Stimulated activated CD4-positive, alpha-beta T cell treated with anti-CD3 and anti-CD28 coated beads, Interleukin-2, amount 100 ng/mL, for 48 hours (primary cell): ENCODE measurements around the gene IRX3.

Experiments used
- DNase-seq, 2 donors: peaks; one replicate each; pipeline ENCODE4 v3.0.0-alpha.2; 2020

The IRX3 gene

DNA sequence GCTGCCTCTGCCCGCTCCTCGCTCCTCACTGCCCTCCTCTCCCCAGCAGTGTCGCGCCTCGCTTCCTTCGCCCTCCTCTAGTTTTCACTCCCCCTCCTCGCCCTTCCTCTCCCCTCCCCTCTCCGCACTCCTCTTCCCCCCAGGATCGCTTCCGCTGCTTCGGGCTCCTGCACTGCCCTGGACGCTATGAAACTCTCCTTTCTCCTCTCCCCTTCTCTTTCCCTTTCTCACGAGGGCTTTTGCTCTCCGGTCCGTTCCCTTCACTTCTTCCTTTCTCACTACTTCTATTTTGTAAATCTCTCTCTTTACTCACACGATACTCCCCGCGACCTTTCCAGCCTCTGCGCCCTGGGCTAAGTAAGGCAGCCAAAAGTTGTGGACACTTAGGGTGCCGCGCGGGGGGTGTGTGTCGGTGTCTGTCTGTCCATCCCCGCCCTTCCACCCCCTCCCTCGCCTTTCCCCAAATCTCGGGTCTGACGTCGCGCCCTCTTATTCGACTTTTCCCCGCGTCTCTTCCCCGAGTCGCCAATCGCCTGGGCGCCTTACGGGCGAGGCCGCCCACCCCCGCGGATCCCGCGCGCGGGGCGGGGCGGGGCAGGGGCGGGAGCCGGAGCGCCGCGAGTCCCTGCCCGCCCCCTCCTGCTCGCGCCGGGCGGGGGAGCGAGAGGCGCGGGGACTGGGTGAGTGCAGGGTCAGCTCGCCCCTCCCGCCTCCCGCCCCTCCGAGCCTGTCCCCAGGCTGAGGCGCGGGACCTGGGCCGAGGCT is at the start of gene IRX3:
IRX3 (minus strand) TSS at position 422 of the 765 bp plus-strand sequence. CDS start 737 bp downstream, outside the sequence.
- no peak for DNase-seq

DNA sequence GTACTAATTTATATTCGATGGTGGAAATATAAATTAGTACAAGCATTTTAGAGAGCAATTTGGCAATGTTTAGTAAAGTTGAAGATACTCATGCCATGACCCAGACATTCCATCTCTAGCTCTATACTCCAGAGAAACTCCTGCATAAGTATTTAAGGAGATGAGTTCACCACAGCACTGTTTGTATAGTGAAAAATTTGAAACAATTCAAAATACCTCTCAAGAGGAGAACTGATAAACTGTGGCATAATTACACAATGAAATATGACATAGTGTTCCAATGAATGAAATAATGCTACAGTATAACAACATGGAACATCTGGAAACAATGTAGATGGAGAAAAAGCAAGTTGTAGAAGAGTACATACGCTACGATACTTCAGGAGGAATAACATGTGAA is 48.6 kb upstream of the IRX3 start:
- DNase-seq: no peak

DNA sequence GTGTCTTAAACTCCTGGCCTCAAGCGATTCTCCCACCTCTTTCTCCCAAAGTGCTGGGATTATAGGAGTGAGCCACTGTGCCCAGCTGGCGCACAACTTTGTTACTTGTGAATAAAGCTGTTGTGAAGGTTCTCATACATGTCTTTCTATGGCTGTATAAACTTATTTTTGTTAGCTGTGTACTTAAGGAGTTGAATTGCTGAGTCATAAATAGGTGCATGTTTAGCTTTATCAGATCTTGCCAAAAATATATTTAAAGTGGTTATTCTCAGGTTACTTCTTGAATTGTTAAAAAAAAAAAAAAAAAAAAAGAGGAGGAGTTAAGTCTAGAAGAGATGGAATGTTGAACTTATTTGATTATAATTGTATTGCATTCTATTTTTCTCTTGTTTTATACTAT is 47.6 kb upstream of the IRX3 start:
- no peak for DNase-seq

GRCh38 chr16:54331241-54332002 is 44.8 kb upstream of the IRX3 start:
- DNase-seq: no peak

- no peak for DNase-seq
Observed at GRCh38 chr16:54327609-54328008, 41.0 kb upstream of the IRX3 start.

DNA sequence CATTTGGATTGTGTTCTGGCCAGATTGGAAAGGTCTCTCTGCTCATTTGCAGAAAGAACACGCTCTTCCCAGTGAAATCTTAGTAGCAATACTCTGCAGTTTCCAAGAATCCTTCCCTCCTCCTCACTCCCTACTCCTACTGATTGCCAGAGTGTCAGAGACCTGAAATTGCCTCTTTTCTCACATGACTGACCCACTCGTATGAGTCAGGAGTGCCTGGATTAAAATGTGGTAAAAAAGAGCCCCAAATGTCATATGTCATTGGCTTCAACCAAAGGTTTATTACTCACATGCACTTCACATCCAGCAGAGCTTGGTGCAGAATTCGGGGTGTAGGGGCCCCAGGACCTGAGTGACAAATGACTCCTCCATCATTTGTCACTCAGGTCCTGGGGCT is 39.7 kb upstream of the IRX3 start:
- DNase-seq: no peak

DNA sequence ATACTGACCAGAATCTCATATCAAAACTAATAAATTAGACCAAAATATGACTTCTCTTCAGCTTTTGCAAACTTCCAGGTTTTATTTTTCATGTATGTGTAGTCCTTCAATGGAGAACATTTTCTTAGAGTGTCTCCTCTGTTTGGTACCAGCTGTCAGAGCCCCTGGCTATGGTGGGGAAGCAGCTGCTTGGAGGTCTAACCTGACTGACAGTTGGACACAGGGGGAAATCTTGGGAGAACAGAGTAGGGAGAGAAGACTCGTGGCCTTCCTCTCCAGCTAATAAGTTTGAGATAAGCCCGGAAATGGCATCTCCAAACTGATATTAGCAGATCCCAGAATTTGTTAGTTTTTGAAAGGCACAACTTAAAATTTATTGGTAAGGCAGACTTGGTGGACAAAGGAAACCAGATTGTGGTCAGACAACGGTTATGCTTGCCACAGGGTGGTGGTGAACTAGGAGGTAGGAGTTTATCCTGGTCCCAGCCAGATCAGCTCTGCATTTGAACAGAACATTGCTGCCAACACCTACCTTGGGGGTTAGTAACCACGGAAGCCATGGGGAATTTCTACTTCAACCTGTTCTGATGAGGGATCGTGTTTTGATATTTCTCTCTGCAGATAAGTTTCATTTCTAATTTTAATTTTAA is 39.2 kb upstream of the IRX3 start:
- no peak for DNase-seq

GRCh38 chr16:54324716-54325115 is 38.1 kb upstream of the IRX3 start:
- DNase-seq: no peak

DNA sequence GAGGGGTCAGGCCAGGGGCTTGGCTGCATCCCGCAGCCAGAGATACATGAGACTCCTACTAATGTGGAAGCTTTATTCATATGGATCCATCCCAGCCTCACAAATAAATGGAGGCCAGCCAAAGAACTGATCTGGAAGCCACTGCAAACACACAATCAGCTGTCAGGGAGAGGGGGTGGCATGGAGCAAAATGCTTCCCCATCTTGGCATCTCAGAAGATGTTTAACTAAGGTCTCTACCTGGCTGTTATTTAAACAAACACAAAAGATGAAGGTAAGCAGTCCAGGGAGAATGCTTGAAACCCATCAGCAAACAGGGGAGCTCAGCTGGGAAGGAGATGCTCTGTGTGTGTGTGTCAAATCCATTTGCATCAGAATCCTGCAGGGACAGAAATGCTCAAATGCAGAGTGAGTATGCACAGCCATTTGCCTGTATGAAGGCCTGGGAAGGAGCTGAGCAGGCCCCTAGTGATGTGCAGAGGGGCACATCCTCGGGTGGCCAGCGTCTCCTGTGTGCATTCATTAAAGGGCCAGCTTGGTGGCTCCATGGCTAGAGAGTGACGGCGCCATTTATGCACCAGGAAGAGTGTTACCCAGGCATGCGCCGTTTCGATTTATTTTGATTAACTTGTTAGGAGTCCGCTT is 34.2 kb upstream of the IRX3 start:
- no peak for DNase-seq

- DNase-seq: no peak
Observed at GRCh38 chr16:54318941-54319340, 32.4 kb upstream of the IRX3 start.

GRCh38 chr16:54317101-54317611 is 30.6 kb upstream of the IRX3 start:
- no peak for DNase-seq

DNA sequence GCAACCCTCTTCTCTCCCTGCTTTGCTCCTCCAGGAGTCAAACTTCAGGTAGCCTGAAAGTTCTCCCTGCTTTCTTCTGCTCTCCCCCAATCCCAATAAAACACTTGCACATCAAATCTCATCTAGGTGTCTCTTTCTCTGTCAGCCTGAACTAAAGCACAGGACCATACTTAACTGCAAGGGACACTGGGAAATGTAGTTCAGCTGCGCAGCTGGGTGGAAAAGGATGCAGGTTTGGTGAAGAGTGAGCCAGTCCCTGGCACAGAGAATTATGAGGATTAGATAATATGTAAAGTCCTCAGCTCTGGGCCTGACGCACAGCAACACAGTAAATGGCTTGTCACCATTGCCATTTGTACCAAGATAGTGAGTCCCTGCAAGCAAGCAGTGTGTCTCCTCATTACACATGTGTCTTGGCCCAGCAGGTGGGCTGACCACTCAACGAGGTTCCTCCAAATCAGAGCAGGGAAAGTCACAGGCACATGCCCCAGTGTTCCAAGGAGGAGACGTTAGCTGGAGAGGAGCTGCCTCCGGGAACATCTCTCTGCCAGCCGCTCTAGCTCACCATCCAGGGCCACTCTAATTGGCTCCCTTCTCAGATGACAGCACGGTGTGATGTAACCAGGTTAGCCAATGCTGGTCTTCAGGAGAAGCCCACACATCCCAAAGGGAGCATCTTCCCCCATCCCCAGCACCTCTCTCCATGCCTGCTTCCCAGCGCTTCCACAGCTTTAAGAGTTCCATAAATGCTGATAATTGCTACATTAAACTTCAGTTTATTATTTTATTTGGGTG is 29.7 kb upstream of the IRX3 start:
- no peak for DNase-seq

DNA sequence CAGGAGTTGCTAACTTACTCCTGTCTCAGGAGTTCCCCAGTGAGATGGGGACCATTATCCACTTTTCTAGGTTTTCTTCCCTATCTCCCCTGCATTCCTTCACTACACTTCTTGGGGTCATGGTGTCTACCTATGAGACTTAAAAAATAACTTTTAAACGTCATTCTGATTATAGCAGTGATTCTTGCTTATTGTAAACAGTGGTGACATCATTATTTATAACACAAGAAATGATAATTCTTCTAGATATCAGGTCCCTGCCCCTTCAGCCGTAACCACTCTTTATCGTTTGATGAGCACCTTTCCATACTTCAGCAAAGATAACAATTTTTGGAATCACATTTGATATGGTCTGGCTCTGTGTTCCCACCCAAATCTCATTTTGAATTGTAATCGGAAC is 27.2 kb upstream of the IRX3 start:
- no peak for DNase-seq

DNA sequence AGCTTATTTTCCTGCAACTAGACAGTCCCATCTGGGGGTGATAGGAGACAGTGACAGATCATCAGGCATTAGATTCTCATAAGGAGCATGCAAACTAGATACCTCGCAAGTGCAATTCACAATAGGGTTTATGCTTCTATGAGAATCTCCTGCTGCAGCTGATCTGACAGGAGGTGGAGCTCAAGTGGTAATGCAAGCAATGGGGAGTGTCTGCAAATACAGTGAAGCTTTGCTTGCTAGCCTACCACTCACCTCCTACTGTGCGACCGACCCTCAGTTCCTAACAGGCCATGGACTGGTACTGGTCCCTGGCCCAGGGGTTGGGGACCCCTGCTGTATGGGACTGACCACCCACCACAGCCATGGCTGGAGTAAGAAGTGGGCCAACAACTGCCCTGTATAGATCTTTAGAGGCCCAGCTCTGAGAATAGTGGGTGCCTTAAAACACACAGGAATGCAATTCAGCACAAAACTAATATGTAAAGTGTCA is 26.0 kb upstream of the IRX3 start:
- DNase-seq: no peak

DNA sequence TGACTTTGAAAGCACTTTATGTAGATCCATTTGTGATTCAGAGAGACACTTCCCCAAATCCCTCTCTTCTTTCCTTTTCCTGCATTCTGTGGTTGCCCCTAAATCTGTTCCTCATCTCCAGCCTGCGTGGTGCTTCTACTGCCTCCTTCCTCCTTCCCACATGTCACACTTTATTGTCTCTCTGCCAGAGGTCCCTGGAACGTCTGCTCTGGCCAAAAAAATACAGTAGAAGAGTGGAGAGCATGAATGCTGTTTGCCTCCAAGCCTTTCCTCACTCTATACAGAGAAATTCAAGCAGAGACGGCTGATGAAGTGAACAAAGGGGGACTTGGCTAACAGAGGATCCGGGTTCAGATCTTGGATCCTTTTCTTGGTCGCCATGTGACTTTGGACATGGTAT is 22.8 kb upstream of the IRX3 start:
- DNase-seq: no peak

GRCh38 chr16:54305080-54305479 is 18.5 kb upstream of the IRX3 start:
- DNase-seq: no peak

GRCh38 chr16:54303613-54304012 is 17.0 kb upstream of the IRX3 start:
- no peak for DNase-seq

GRCh38 chr16:54297154-54297553 is 10.6 kb upstream of the IRX3 start:
- no peak for DNase-seq

- DNase-seq: no peak
Observed at GRCh38 chr16:54296543-54296942, 10.0 kb upstream of the IRX3 start.

DNA sequence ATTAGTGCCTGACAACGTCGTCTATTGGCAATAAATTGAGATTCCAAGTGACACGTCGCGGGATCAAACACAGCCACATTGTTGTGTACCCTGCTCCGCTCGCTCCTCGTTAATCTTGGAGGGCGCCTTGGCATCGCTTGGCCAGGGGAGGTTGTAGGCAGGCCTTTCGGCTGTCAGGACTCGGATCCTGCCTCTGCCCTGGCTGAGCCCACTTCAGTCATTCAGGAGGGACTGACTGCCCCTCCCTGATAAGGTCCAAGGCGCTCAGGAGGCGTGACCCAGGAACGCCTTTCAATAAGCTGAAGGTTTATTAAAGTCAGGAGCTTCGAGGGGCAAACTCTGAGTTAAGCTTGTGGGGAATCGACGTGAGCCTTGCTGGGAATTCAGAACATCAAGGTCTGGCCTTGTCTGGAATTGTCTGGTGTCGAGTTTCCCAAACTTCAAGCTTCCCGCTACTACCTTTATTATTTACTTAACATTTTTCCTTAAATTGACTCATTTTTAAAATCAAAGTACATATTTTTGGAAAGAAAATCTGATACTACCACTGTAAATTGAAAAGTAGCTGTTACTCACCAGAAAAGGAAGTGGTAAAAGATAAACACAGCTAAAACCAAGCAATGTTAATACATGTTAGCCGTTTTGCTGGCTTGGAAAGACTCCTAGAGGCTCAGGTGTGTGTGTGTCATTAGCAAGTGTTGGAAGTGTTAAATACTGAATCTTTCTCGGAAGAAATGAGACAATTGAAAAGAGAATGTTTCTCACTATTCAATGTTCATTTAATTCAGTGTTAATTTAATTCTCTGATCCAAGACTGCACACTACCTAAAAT is 5.3 kb upstream of the IRX3 start:
- no peak for DNase-seq
